ENCODE measurements around the gene LCNL1.

LCNL1 gene

DNA sequence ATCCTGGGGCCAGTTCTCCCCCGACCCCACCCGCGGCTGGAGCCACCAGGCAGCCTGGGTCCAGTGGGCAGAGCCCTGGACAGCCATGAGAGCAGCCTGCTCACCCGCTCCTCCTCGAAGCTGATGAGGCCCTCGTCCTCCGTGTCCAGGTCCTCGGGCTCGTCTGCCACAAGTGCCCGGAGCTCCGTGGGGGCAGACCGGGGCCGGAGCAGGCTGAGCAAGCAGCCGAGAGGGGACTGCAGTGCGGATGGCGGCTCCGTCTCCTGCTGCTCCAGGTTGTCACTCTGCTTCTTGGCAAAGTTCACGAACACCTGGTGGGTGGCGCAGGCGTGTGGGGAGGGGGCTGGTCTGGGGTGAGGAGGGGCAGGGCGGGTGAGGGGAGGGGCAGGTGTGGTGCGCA, 25.5 kb downstream of the LCNL1 start:
- in situ Hi-C loops (cut with HindIII; ENCODE audit: low sequenced_read_pairs) = no loop called here

DNA sequence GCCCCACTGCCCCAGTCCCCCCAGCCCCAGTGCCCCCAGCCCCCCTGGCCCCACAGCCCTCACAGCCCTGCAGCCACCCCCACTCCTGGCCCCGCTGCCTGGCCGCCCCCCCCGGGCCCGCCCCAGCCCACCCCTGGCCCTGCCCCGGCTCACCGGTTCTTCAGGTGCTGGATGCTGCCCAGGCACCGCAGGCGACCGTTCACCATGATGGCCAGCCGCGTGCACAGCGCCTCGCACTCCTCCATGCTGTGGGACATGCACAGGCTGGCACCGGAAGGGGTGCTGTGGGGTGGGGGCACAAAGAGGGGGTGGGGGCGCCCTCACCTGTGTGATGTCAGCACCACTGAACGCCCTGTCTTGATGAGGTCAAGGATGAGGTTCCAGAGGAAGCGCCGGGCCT, 26.4 kb downstream of the LCNL1 start:
- in situ Hi-C loops (cut with HindIII; ENCODE audit: low sequenced_read_pairs) = no loop called here

DNA sequence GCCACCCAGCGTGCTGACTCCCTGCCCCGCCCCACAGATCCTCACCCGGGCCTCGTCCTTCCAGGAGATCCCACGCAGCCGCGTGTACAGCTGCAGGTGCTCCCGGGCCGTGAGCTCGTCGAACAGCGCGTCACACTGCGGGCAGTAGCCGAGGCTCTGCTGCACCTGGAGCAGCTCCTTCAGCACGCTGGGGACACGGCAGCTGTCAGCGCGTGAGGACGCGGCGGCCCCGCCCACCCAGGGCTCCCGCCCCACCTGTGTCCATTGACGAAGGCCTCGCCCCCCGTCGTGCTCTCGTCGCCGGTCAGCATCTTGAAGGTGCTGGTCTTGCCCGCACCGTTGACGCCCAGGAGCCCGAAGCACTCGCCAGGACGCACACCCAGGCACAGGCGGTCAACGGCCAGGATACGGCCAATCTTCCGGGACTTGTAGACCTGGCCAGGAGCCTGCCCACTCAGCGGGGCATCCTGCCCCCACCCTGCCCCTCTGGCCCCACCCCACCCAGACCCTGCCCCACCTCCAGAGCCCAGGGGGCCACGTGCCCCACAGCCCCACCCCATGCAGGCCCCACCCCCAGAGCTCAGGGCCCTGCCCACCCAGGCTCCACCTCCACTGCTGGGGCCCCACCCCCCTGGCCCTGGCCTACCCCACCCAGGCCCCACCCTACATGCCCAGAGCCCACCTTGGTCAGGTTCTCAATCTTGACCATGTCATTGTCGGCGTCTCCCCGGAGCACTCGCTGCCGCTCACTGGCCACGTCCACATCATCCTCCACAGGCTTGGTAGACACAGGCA, 27.3 kb downstream of the LCNL1 start:
- in situ Hi-C loops (cut with HindIII; ENCODE audit: low sequenced_read_pairs) = no loop called here

DNA sequence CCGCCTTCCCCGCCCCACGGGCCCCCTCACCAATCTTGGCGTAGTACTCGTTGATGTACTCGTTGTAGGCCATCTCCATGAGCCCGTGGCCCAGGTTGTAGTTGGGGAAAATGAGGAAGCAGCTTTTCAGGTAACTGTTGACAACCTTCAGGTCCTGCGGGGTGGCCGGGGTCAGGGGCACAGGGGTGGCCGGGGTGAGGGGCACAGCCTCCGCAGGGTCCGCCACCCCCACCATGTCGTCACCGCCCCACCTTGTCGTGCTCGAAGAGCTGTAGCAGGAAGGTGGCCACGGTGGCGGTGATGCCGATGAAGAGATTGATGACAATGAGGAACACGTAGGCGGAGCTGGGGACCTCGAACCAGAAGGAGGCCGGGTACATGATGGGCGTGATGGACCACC, 28.4 kb downstream of the LCNL1 start:
- in situ Hi-C loops (cut with HindIII; ENCODE audit: low sequenced_read_pairs) = no loop called here

DNA sequence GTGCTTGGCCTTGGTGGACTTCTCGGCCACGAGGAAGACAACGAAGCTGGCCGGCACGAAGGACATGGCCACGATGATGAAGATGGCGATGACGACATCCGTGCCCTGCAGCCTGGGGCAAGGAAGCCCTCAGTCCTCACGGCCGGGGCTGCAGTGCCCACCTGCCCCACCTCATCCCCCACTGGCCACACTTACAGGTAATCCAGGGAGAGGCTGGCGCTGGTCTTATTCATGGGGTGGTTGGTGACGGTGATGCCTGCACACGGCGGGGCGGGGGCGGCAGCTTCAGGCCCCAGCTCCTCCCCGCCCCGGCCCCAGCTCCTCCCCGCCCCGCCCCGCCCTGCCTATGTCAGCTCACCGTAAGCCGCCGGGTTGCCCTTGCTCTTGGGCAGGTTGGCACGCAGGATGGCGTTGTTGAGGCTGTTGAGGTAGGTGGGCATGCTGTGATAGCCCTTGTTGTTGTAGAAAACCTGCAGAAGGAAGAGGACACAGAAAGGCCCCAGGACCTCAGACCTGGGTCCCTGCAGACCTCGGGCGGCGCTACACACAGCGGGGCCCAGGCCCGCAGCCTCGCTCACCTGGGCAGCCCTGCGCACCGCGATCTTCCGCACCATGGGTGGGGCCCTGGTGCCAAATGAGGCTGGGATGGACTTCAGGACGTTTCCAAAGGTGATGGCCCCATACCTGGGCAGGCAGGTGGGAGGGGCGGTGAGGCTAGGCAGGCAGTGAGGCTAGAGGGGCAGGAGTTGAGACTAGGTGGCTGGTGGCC, 29.3 kb downstream of the LCNL1 start:
- in situ Hi-C loops (cut with HindIII; ENCODE audit: low sequenced_read_pairs) = no loop called here

DNA sequence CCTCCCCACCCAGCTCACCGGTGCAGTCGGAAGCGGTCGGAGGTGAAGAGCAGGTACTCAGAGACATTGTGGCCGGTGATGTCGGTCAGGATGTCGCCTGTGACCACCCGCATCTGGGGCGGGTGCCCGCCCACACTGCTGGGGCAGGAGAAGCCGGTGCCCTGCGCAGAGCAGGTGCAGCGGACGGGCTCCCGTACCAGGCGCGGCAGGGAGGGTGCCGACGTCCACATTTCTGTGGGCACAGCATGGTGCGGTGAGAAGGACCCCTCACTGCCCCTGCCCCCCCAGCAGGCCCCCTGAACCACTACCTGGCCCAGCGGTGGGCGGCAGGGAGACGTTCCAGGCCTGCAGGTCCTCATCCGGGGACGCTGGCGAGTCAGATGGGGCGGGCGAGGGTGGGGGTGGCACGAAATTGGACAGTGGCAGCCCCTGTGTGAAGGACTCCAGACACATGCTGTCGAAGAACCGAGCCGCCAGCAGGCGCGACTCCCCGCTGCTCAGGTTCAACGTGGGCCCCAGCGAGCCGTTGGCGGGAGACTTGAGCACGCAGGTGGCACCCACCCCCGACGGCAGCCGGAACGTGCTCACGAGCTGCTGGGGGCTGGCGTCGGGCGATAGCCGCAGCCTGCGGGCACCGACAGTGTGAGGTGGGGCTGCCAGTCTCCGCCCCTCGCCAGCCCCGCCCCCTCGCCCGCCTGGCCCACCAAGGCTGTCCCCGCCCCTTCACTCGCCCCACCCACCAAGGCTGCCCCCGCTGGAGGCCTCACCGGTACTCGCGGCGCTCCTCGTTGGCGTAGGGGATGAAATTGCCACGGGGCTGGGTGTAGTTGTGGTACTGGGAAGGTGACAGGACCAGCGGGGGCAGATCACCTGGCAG, 30.1 kb downstream of the LCNL1 start:
- in situ Hi-C loops (cut with HindIII; ENCODE audit: low sequenced_read_pairs) = no loop called here

DNA sequence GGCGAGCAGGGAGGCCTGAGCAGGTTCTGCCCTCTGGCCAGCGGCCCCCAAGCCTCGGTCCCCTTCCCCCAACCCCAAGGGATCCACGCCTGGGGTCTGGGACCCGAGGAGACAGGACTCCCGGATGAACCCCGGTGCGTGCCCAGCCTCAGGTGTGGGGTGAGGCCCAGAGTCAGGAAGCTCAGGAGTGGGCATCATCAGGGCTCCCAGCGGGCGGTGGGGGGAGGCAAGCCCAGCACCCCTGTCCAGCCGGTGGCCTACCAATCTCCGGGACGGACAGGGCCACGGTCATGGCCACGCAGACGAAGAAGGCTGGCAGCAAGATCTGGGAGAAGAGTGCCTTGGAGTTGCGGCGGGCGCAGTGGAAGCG, 30.8 kb downstream of the LCNL1 start:
- in situ Hi-C loops (cut with HindIII; ENCODE audit: low sequenced_read_pairs) = no loop called here

DNA sequence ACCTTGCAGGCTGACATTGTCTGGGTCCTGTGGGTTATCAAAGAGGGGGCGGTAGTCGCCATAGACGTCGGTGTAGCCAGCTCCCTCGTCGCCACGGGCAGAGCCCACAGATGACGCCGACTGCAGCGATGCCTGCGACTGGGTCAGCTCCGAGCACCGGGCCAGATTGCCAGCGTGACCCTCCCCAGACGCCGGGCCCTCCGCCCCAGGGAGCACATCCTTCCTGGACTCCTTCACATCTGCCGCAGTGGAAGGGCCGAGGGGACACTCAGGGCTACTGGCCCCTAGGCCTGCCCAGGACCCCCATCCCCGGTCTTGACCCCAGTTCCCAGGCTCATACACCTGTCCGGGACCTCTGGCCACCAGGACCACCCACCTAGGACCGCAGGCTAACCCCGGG, 31.4 kb downstream of the LCNL1 start:
- in situ Hi-C loops (cut with HindIII; ENCODE audit: low sequenced_read_pairs) = no loop called here

DNA sequence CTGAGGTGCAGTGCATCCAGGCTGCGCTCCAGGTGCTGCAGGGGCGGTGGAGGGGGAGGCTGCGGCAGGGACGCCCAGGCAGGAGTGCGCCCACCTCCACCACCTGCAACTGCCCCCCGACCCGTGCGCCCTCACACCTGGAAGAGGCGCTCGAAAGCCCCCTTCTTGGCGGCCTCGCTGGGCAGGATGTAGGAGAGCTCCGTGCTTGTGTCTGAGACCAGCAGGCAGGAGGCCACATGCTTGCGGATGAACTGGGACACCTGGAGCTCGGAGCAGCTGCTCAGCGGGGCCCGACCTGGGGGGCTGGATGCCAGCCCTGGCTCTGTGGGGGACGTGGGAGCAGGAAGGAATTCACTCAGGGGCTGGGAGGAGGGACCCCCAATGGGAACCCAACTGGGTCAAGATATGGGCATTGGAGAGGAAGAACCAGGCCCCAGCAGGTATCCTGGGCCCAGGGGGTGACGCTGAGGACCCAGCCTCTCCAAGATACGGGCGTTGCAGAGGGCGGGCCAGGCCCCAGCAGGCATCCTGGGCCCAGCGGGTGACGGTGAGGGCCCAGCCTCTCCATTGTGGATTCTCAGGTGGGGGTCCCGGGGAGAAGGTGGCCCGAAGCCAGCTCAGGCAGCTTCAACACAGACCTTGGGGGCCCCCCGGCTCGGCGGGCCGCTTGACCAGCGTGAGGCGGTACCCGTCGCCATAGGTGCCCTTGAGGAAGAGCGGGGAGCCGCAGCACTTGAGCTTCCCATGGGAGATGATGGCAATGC, 32.2 kb downstream of the LCNL1 start:
- in situ Hi-C loops (cut with HindIII; ENCODE audit: low sequenced_read_pairs) = no loop called here

DNA sequence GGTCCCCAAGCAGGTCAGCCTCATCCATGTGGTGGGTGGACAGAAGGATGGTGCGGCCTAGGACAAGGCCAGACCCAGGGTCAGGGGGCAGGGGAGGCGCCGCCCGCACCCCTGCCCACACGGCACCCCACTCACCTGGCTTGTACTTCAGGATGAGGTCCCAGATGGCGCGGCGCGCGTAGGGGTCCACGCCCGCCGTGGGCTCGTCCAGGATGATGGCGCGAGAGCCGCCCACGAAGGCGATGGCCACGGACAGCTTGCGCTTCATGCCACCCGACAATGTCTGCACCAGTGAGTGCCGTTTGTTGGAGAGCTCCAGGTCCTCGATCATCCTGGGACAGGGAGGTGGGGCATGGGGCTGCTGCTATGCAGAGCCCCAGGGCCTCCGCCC, 32.7 kb downstream of the LCNL1 start:
- in situ Hi-C loops (cut with HindIII; ENCODE audit: low sequenced_read_pairs) = no loop called here

DNA sequence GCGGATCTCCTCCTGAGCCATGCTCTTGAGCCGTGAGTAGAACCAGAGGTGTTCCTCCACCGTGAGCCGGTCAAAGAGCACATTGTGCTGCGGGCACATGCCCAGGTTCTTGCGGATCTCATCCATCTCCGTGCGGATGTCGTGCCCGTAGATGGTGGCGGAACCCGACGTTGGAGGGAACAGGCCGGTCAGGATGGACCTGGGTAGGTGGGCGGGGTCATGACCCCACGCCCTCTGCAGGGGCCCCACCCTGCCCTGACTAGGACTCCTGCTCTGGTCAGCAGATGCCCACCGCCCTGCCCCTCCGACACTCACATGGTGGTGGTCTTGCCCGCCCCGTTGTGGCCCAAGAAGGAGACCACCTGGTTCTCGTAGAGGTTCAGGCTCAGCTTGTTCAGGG, 33.2 kb downstream of the LCNL1 start:
- in situ Hi-C loops (cut with HindIII; ENCODE audit: low sequenced_read_pairs) = no loop called here

DNA sequence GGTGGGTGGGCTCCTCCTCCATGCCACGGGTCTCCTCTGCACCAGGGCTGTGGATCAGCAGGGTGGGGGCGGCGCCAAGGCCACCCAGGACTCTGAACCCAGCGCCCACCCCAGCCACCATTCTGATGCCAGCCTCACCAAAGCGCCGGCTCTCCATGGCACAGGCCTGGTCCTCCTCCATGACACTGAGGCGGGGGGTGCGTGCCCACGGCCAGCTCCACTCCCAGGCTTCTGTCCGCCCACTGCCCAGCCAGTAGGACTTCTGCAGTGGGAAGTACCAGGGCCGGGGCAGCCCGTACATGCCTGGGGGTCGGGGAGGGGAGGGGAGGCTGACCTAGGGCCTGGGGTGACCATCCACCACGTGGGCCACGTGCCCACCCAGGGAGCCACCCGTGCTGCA, 33.6 kb downstream of the LCNL1 start:
- in situ Hi-C loops (cut with HindIII; ENCODE audit: low sequenced_read_pairs) = no loop called here

DNA sequence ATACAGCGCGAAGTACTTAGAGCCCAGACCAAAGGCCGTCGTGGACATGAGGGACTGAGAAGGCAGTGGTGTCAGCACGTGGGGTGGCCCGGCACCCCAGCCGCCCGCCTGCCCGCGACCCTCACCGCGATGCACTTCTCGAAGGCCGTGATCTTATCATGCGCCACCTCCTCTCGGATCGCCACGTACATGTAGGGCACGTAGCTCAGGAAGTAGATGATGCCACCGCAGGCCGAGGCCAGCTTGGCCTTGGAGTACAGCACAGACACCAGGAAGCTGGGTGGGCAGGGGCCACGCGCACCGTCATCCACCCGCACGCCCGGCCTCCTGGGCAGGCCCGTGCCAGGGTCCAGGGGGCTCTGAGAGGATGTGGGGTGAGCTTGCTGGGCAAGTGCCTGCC, 34.3 kb downstream of the LCNL1 start:
- in situ Hi-C loops (cut with HindIII; ENCODE audit: low sequenced_read_pairs) = no loop called here

DNA sequence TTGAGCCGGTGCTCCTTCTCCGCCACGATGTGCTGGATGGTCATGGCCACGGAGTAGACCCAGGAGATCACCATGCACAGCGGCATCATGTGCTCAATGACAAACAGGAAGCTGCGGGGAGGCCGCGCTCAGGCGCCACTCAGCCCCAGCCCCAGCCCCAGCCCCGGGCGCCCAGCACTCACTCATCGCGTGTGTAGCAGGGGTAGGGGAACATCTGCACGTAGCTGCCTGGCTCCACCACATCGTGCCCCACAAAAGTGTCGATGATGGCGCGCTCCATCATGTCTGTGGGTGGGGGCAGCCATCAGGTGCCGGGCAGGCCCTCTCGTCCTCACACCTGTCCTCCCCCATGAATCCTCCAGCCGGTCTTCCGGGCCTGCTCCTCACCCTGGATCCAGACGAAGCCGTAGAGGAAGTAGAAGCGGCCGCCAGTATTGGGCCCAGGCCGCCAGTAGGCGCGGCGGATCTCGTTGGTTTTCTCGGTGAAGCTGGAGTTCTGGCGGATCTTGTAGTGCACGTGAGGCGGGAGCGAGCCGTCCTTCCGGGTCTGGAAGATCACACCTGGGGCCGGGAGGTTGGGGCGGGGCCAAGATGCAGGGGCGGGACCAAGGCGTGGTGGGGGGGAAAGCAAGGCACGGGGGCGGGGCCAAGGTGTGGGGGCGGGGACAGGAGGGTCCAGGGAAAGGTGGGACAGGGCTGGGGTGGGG, 35.2 kb downstream of the LCNL1 start:
- in situ Hi-C loops (cut with HindIII; ENCODE audit: low sequenced_read_pairs) = no loop called here

DNA sequence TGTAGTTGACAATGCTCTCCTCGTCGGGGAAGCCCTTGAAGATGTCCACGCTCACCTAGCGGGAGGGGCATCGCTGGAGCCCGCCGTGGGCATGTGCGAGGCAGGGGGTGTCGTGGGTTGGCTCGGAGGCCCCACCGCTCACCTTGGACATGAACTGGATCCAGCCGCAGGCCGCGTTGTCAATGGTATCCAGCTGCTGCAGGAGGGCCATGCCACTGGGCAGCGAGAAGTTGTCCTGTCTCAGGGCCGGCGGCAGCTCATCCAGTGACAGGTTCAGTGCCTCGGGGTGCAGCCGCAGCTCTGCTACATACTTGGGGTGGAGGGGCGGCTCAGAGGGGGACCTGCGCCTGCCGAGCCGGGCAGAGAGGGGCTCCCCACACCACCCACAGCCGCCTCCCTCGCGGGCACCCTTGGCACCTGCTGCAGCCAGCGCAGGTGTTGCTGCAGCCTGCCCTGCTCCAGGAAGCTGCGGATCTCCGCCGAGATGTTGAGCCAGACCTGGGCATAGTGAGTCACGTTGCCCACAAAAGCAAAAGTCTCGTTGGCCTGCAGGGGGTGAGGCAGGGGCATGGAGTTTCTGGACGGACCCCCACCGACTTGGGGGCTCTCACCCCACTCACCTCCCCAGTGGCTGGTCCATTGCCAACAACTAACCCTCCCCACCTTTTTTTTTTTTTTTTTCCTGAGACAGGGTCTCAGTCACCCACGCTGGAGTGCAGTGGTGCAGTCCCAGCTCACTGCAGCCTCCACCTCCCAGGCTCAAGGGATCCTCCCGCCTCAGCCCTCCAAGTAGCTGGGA, 36.2 kb downstream of the LCNL1 start:
- in situ Hi-C loops (cut with HindIII; ENCODE audit: low sequenced_read_pairs) = no loop called here

DNA sequence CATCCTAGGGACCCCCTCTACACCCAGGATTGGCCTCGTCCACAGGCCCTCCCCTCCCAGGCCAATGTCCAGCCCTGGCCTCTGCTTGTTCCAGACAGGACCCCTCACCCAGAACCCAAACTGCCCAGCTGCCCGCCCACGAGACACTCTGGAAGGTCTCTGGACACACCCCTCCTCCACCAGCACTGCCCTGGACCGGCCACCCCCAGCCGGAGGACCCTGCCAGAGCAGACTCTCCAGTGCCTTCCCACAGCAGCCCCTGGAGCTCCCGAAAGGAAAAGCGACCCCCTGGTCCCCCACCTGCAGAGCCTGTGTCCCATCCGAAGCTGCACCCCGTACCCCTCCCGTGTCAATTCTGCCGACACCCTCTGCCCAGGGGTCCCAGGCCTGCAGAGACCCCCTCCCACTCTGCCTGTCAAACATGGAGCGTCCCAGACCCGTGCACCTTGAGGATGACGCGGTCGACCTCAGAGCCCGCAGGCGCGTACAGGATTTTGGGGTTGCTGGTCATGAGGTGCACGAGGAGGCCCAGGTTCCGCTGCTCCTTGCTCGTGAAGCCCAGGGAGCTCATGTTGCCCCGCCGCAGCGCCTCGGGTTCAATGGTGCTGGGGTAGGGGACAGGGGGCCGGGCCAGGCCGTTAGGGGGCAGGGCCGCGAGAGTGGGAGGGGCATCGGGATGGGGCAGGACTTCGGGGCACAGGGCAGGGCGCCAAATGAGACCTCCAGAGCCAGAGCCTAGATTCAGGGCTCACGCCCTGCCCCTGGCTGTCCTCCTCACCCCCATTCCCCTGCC, 37.3 kb downstream of the LCNL1 start:
- in situ Hi-C loops (cut with HindIII; ENCODE audit: low sequenced_read_pairs) = no loop called here

DNA sequence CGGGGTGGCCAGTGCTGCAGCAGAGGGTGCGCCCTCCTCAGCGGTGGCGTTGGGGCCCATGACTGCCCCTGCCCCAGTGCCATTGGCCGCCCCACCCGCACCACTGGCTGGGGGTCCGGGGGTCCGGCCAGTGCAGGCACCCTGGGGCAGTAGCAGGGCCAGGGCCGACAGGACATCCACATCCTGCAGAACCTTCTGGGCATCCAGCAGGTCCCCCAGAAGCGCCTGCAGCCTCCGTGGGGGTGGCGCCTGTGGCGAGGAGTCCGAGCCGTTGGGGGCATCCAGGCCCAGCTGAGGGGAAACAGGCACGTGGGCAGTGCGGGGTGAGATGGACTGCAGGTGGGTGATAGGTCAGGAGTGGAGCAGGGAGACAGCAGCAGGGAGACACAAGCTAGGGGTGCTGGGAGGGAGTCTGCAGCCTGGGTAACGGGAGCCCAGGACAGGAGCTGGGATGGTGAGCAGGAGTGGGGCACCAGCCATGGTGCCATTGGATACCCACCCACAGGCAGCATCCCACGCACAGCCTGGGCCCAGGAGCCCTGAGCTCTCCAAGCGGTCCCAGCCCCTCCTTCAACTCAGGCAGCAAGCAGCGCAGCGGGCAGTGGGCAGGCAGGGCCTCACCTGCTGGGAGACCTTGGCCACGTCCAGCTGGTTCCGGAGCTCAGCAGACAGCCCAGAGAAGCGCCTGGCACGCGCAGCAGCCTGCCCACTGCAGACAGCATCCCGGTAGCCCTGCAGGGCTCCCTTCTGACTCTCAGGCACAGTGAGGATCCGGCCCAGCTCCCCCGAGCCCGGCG, 38.2 kb downstream of the LCNL1 start:
- in situ Hi-C loops (cut with HindIII; ENCODE audit: low sequenced_read_pairs) = no loop called here

DNA sequence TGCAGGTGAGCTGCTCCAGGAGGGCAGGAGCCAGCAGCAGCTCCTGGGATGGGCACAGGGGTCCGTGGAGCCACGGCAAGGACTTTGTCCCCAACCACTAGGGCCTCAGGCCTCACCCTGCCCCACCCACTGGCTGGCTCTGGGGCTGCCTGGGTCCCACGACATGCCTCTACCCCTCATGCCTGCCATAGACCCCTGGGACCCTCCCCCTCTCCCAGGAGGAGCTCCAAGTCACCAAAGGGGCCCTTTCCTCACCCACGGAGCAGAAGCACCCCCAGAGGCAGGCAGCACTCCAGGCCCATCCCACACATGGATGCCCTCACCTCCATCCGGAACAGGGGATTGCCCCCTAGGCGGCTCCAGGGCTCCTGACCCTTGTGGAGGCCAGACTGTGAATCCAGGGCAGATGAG, 38.8 kb downstream of the LCNL1 start:
- in situ Hi-C loops (cut with HindIII; ENCODE audit: low sequenced_read_pairs) = no loop called here
